Lower leg skin (tissue), 3 donors: ENCODE measurements around the gene PLSCR4.

Experiments
- CTCF ChIP-seq, 3 donors: fragments of 450-650 bp; IDR thresholded peaks; one replicate each; pipeline ENCODE4 v1.5.1; 2016; ENCODE audit warnings: antibody characterized with exemption in 3 of 3, mild to moderate bottlenecking in 3 of 3, moderate library complexity in 2 of 3
- POLR2A ChIP-seq, 2 donors: fragments of 450-650 bp; IDR thresholded peaks; one replicate each; pipeline ENCODE4 v1.6.1; 2016 to 2017; ENCODE audit warnings: antibody characterized with exemption in 2 of 2, mild to moderate bottlenecking in 1 of 2, moderate library complexity in 1 of 2

DNA sequence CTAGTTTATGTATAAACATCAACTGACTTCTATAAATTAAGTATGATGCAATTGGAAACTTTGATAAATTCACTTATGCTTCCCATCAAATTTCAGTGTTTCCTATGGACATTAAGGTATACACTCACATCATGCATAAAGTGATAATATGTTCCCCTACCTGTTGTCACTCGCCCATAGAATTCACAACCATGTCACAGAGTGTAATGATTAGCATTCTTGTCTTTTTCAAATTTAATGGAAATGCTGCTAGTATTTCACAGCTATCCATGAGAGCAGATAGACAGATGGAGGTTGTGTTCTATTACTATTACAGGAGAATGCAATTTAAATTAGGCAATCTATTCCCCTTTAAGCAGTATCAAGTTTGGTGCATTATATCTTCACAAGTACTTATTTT lies 984 bp downstream of the PLSCR4 start:
- TF ChIP-seq CTCF (IDR thresholded peaks at IDR 0.05), result no peak
- no peak for TF ChIP-seq POLR2A (IDR thresholded peaks at IDR 0.05)
